Breast epithelium (tissue), 4 donors: ENCODE results near the gene SPTSSB. TPM values are rescaled to one million over a fixed set of nuclear protein-coding genes. Genes with fewer than 3 reads are reported as not detected.
A peak's percentile ranks its signal among the peaks of the same experiment; 100 is the strongest.

Experiments used
- DNase-seq, 2 donors: peaks; one replicate each; pipeline ENCODE4 v3.0.0-alpha.2; 2019; ENCODE audit warnings: low spot score in 2 of 2
- H3K27ac ChIP-seq, 2 donors: fragments of 200-600 bp; sonication (generic) in 1 of 2; one replicate each; pipeline ENCODE4 v1.5.1; 2016 to 2019; ENCODE audit warnings: mild to moderate bottlenecking in 1 of 2
- H3K27me3 ChIP-seq, 2 donors: fragments of 200-600 bp; sonication (generic) in 1 of 2; one replicate each; pipeline versions ENCODE4 v1.5.1 to v1.6.0; 2017 to 2019; ENCODE audit warnings: control low read depth in 1 of 2, mild to moderate bottlenecking in 1 of 2
- H3K36me3 ChIP-seq: fragments of 200-600 bp; one replicate; pipeline ENCODE4 v1.5.1; 2019
- H3K4me1 ChIP-seq, 2 donors: fragments of 200-600 bp; sonication (generic); one replicate each; pipeline ENCODE4 v1.5.1; 2016 to 2019; ENCODE audit warnings: control low read depth in 1 of 2
- H3K4me3 ChIP-seq, 3 donors: fragments of 200-600 bp; sonication (generic); 1 replicate in 2 of 3; 2 replicates in 1 of 3; pipeline ENCODE4 v1.5.1; 2016 to 2019; ENCODE audit warnings: mild to moderate bottlenecking in 3 of 3, moderate library complexity in 2 of 3
- H3K9me3 ChIP-seq, 2 donors: fragments of 200-600 bp; sonication (generic) in 1 of 2; one replicate each; pipeline ENCODE4 v1.5.1; 2016 to 2019; ENCODE audit warnings: control low read depth in 1 of 2
- POLR2A ChIP-seq: fragments of 450-650 bp; IDR thresholded peaks from one replicate; pipeline ENCODE4 v1.6.1; 2016; ENCODE audit warnings: antibody characterized with exemption, mild to moderate bottlenecking, moderate library complexity
- POLR2AphosphoS5 ChIP-seq, 3 donors: sonication (generic); formaldehyde crosslinking; IDR thresholded peaks; one replicate each; pipeline ENCODE4 v1.6.1; 2017; ENCODE audit warnings: antibody characterized with exemption in 3 of 3
- intact Hi-C: fragments of 100-400 bp; cut with DNase I; formaldehyde crosslinking; loops from one replicate; pipeline ENCODE4 v1.15.1; 2023; ENCODE audit warnings: low total_unique reads
- total RNA-seq, 3 donors: library from RNA; depleted of rRNA; stranded (reverse); fragments of >200 nt; gene quantifications; one replicate each; pipeline ENCODE4 v1.1.0, GENCODE V29; 2016
- TF ChIP-seq, protein P1 (sequence below), 3 donors: fragments of 450-650 bp; IDR thresholded peaks; one replicate each; pipeline ENCODE4 v1.5.1; 2016 to 2017; ENCODE audit warnings: antibody characterized with exemption in 3 of 3, mild to moderate bottlenecking in 3 of 3, moderate library complexity in 3 of 3

The SPTSSB gene
- total RNA-seq, 3 donors from 2014 or later: 0.16 to 2.0 (median 1.5) TPM

DNA sequence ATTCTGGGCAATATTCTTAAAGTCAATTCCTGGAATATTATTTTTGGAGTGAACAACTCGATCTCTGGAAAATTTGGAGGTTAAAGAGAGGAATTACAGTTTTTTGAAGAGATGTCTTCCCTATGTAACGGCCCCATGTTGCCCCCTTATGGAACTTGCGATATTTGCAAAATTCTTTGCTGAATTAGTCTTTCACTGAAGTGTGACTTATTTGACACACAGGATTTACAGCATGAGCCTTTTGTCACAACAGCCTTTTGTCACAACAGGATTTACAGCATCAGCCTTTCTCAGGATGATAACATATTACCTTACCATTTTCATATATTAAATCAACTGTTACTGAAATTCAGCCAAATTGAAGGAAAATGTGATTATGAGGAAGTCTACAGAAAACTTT lies 37.8 kb upstream of the SPTSSB start:
- Histone ChIP-seq H3K4me3 (no peak overlapping the region), H3K4me1 (no peaks in the 10 kb centered on the region), H3K36me3 (no peaks in the 10 kb centered on the region), H3K27me3 (no peaks in the 10 kb centered on the region), H3K9me3 (no peaks in the 10 kb centered on the region), H3K27ac (no peak overlapping the region)
- TF ChIP-seq, protein P1, sequence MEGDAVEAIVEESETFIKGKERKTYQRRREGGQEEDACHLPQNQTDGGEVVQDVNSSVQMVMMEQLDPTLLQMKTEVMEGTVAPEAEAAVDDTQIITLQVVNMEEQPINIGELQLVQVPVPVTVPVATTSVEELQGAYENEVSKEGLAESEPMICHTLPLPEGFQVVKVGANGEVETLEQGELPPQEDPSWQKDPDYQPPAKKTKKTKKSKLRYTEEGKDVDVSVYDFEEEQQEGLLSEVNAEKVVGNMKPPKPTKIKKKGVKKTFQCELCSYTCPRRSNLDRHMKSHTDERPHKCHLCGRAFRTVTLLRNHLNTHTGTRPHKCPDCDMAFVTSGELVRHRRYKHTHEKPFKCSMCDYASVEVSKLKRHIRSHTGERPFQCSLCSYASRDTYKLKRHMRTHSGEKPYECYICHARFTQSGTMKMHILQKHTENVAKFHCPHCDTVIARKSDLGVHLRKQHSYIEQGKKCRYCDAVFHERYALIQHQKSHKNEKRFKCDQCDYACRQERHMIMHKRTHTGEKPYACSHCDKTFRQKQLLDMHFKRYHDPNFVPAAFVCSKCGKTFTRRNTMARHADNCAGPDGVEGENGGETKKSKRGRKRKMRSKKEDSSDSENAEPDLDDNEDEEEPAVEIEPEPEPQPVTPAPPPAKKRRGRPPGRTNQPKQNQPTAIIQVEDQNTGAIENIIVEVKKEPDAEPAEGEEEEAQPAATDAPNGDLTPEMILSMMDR (IDR thresholded peaks at IDR 0.05): peak; percentile 11 to 46 (median 26)
- no peak for TF ChIP-seq POLR2A
- intact Hi-C loops: no loop called here
- DNase-seq: no peak

DNA sequence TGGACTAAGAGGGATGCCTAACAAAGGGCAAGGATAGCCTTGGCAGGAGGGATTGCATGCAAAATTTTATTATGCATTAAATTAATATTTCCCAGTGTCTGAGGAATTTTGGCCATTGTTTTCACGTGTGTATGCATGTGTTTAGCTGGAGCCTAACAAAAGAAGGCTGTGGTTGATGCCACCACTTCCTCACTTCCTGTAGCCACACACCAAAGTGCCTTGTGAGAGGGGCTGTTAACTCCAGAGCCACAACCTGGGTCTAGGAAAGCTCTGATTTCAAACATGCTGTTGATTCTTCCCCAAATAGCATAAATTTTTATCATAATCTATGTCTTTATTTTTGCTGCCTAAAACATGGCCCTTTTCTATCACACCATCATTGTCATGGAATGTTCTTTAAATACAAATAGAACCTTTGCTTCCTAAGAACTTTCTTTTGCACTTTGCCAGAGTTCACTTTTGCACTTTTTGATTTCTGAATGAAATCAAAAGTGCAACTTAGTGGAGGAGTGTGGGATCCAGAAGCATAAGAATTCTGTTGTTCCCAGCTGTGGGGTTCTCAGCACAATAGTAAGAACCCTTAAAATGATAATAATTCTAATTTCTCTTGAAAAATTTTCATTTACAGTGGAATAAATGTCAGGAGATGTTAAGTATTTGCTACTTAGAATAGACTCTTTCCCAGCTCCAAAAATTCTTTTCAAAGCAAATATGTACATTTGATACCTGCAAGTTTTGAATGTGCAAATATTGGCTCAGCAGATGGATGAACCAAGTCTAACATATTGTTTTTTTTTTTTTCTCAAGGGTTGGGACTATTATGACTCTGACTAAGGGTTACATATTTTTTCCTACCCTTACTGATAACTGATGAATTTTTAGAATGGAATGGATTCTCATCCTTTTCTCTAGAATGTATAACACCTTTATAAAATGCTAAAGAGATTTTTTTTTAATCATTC lies 35.6 kb upstream of the SPTSSB start:
- intact Hi-C loops: no loop called here
- Histone ChIP-seq H3K27me3 (no peaks in the 10 kb centered on the region), H3K9me3 (no peaks in the 10 kb centered on the region), H3K4me1 (no peaks in the 10 kb centered on the region), H3K36me3 (no peaks in the 10 kb centered on the region), H3K4me3 (no peak overlapping the region), H3K27ac (no peak overlapping the region)
- TF ChIP-seq, protein P1 (IDR thresholded peaks at IDR 0.05): no peak
- TF ChIP-seq POLR2AphosphoS5 (IDR thresholded peaks at IDR 0.05) (no peak), POLR2A (no peak)
- no peak for DNase-seq

DNA sequence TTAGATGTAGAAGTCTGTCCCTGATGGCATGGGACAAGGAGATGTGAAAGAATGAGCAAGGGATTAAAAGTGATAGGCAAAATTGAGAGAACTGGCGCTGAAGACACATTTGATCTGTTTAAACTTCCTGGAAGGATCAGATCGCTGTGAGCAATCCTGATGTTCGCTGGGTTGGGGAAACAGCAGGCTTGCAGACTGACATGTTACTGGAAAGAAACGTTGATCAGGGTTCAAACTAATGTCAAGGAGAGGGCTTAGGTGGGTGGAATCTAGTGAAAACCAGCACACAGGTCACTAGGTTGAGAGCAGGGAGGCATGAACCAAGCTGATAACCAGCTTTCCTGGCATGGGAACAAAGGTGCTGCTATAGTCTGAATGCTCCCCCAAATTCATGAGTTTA lies 34.5 kb upstream of the SPTSSB start:
- H3K9me3 ChIP-seq: no peaks in the 10 kb centered on the region
- no peak overlapping the region for H3K4me3 ChIP-seq
- no peak overlapping the region for H3K27ac ChIP-seq
- DNase-seq: no peak
- H3K36me3 ChIP-seq: no peaks in the 10 kb centered on the region
- intact Hi-C loops: no loop called here
- no peaks in the 10 kb centered on the region for H3K27me3 ChIP-seq
- TF ChIP-seq POLR2AphosphoS5 (IDR thresholded peaks at IDR 0.05) (no peak), POLR2A (no peak)
- TF ChIP-seq, protein P1 (IDR thresholded peaks at IDR 0.05): no peak
- H3K4me1 ChIP-seq: no peaks in the 10 kb centered on the region

DNA sequence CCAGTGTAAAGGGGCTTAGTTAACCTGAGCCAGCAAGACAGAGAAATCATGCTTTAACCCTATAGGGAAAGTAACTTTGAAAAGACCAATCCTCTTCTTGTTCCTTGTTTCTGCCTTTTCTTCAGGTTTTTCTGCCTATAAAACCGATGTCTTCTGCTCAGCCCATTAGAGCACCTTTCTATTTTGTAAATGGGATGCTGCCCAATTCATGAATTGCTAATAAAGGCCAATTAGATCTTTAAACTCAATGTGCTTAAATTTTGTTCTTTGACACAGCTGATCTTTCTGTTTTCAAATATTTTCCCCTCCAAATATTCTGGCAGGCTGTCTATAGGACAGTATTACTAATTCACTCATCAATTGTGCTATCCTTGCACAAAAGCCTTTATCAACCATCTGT lies 33.8 kb upstream of the SPTSSB start:
- no peak for TF ChIP-seq POLR2AphosphoS5 (IDR thresholded peaks at IDR 0.05)
- H3K4me1 ChIP-seq: no peaks in the 10 kb centered on the region
- H3K27me3 ChIP-seq: no peaks in the 10 kb centered on the region
- intact Hi-C loops: no loop called here
- H3K4me3 ChIP-seq: no peak overlapping the region
- H3K36me3 ChIP-seq: no peaks in the 10 kb centered on the region
- H3K9me3 ChIP-seq: no peaks in the 10 kb centered on the region
- DNase-seq: no peak
- no peak overlapping the region for H3K27ac ChIP-seq

DNA sequence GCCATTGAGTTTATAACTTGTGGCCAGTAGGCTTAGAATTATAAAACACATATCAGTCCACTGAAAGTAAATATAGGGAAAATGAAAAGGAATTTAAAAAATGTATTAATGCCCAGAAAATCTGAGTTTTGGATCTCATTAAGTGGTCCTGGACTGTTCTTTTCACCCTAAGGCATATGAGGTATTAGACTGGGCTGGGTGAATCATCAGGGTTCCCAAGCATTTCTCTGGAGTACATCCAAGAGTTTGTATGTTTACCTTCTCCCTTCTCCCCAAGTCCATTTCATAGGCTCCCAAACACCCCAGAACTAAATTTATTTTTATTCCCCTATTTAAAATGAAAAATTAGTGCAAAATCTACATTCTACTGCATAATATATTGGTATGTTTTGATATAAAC lies 31.9 kb upstream of the SPTSSB start:
- Histone ChIP-seq H3K27me3 (no peaks in the 10 kb centered on the region), H3K9me3 (no peaks in the 10 kb centered on the region), H3K36me3 (no peaks in the 10 kb centered on the region), H3K27ac (no peak overlapping the region), H3K4me1 (no peaks in the 10 kb centered on the region), H3K4me3 (no peak overlapping the region)
- TF ChIP-seq, protein P1 (IDR thresholded peaks at IDR 0.05): no peak
- TF ChIP-seq POLR2AphosphoS5 (IDR thresholded peaks at IDR 0.05): no peak
- no peak for TF ChIP-seq POLR2A
- intact Hi-C loops: no loop called here
- DNase-seq: no peak
